Lung (tissue), 12 donors: ENCODE results near the gene TCEA3. TPM values are rescaled to one million over a fixed set of nuclear protein-coding genes. Genes with fewer than 3 reads are reported as not detected.

Experiments
- ATAC-seq: fragments of 200-7000 bp; cut with Tn5 transposase; one replicate; pipeline ENCODE4 v1.9.1; 2020; ENCODE audit warnings: moderate number of reproducible peaks; ENCODE audit not compliant: insufficient read depth, low FRiP score
- DNase-seq, 3 donors: peaks; one replicate each; pipeline ENCODE4 v3.0.0-alpha.2; 2013 to 2017
- H3K27ac ChIP-seq, 2 donors: one replicate each; pipeline ENCODE4 v1.5.1; 2013; ENCODE audit warnings: mild to moderate bottlenecking in 2 of 2, moderate library complexity in 2 of 2, control low read depth in 1 of 2, inconsistent platforms in 1 of 2, low read depth in 1 of 2, low read length in 1 of 2
- H3K27me3 ChIP-seq, 3 donors: one replicate each; pipeline ENCODE4 v1.5.1; 2013; ENCODE audit warnings: low read length in 2 of 3; ENCODE audit not compliant: control insufficient read depth in 3 of 3, insufficient read depth in 3 of 3
- H3K36me3 ChIP-seq, 4 donors: one replicate each; pipeline ENCODE4 v1.5.1; 2013; ENCODE audit warnings: low read length in 4 of 4, mild to moderate bottlenecking in 1 of 4, moderate library complexity in 1 of 4; ENCODE audit not compliant: control insufficient read depth in 4 of 4, insufficient read depth in 4 of 4
- H3K4me1 ChIP-seq, 5 donors: one replicate each; pipeline ENCODE4 v1.5.1; 2013; ENCODE audit warnings: low read length in 5 of 5, mild to moderate bottlenecking in 2 of 5, moderate library complexity in 1 of 5; ENCODE audit not compliant: control insufficient read depth in 5 of 5, insufficient read depth in 5 of 5
- H3K4me3 ChIP-seq: one replicate; pipeline ENCODE4 v1.5.1; 2013; ENCODE audit warnings: mild to moderate bottlenecking, control low read depth, moderate library complexity
- H3K9ac ChIP-seq, 2 donors: one replicate each; pipeline ENCODE4 v1.5.1; 2013; ENCODE audit warnings: low read length in 2 of 2, control low read depth in 1 of 2; ENCODE audit not compliant: insufficient read depth in 1 of 2
- H3K9me3 ChIP-seq, 4 donors: one replicate each; pipeline ENCODE4 v1.5.1; 2013; ENCODE audit warnings: low read length in 3 of 4, mild to moderate bottlenecking in 1 of 4, moderate library complexity in 1 of 4; ENCODE audit not compliant: control insufficient read depth in 4 of 4, insufficient read depth in 3 of 4
- CTCF ChIP-seq: IDR thresholded peaks from 2 replicates; pipeline ENCODE4 v1.5.1; 2012; ENCODE audit warnings: mild to moderate bottlenecking; ENCODE audit errors: control extremely low read depth, extremely low read depth
- WGBS, 2 donors: extraction: QIAGEN DNeasy Blood & Tissue Kit; methylation state at CpG; one replicate each; pipeline ENCODE4 v1.1.7; 2013; 5-methylcytosine and 5-hydroxymethylcytosine counted together
- polyA plus RNA-seq, 2 donors: library from polyadenylated mRNA; stranded (reverse); fragments of 200-250 nt; gene quantifications; one replicate each; pipeline ENCODE4 v1.2.1, GENCODE V29; 2013
- total RNA-seq, 2 donors: library from RNA; depleted of rRNA in 1 of 2; stranded (reverse); fragments of >200 nt in 1 of 2; gene quantifications; one replicate each; pipeline ENCODE4 v1.2.1, GENCODE V29; 2014 to 2021
- donor health status: control.
- donor health status: control.
- donor health status: Bipolar disorder and iron deficiency.
- donor health status: healthy.
- donor health status: DM: yes; HTN: yes; CAD: no.

The TCEA3 gene
- total and polyA plus RNA-seq, 4 donors: 10.3 to 37.5 (median 29.9) TPM

GRCh38 chr1:23419180-23419579 is 5.4 kb downstream of the TCEA3 start:
- Histone ChIP-seq H3K27ac (no peak overlapping the region), H3K4me3 (no peak overlapping the region), H3K9me3 (no peaks in the 10 kb centered on the region), H3K9ac (no peak overlapping the region), H3K36me3 (peaks cover 0 to 3% (median under 1%) of the 10 kb centered on the region in 4 donors), H3K4me1 (peaks cover 13 to 27% (median 20%) of the 10 kb centered on the region in 5 donors), H3K27me3 (no peaks in the 10 kb centered on the region)
- no peak for ATAC-seq
- WGBS, 2 donors: 76 to 89% methylated on average over 5 to 6 of the region's 6 CpGs
- DNase-seq: no peak
- no peak for TF ChIP-seq CTCF

- TF ChIP-seq CTCF: no peak
- H3K27ac ChIP-seq: no peak overlapping the region
Measured at GRCh38 chr1:23417570-23417969, 7.0 kb downstream of the TCEA3 start.

GRCh38 chr1:23416964-23417363 is 7.6 kb downstream of the TCEA3 start:
- DNase-seq: no peak
- Histone ChIP-seq H3K9ac (no peak overlapping the region), H3K4me1 (peaks cover 4 to 11% (median 6%) of the 10 kb centered on the region in 5 donors), H3K27me3 (no peaks in the 10 kb centered on the region), H3K9me3 (no peaks in the 10 kb centered on the region), H3K4me3 (no peak overlapping the region), H3K27ac (no peak overlapping the region), H3K36me3 (peaks cover 0 to 3% (median under 1%) of the 10 kb centered on the region in 4 donors)
- ATAC-seq: no peak
- 85 to 93% methylated on average over 4 of the region's 4 CpGs for WGBS, 2 donors
- no peak for TF ChIP-seq CTCF

More at GRCh38 chr1:23417570-23417969, 7.0 kb downstream of the TCEA3 start:
- no peak overlapping the region for H3K4me3 ChIP-seq
- no peaks in the 10 kb centered on the region for H3K9me3 ChIP-seq
- H3K36me3 ChIP-seq: peaks cover 0 to 3% (median under 1%) of the 10 kb centered on the region in 4 donors
- no peaks in the 10 kb centered on the region for H3K27me3 ChIP-seq
- H3K4me1 ChIP-seq: peaks cover 8 to 17% (median 10%) of the 10 kb centered on the region in 5 donors
- ATAC-seq (no peak), DNase-seq (peak; percentile 13 to 48 (median 24))
- H3K9ac ChIP-seq: no peak overlapping the region
- WGBS, 2 donors: 55 to 67% methylated on average over 3 of the region's 3 CpGs

- H3K4me3 ChIP-seq: no peak overlapping the region
- WGBS, 2 donors: 76 to 84% methylated on average over 7 of the region's 7 CpGs
- no peaks in the 10 kb centered on the region for H3K9me3 ChIP-seq
- H3K27me3 ChIP-seq: no peaks in the 10 kb centered on the region
- no peak overlapping the region for H3K9ac ChIP-seq
- DNase-seq (no peak), ATAC-seq (no peak)
- H3K4me1 ChIP-seq: peaks cover 0 to 10% (median 5%) of the 10 kb centered on the region in 5 donors
- H3K27ac ChIP-seq: peak overlapping the region in 1 of 2 donors; percentile 11
- no peak for TF ChIP-seq CTCF
- H3K36me3 ChIP-seq: peaks cover 0 to 6% (median 1%) of the 10 kb centered on the region in 4 donors
Measured at GRCh38 chr1:23408797-23409290, 15.7 kb downstream of the TCEA3 start.
